Small intestine (tissue), 7 donors: ENCODE results near the gene JSRP1. TPM values are rescaled to one million over a fixed set of nuclear protein-coding genes. Genes with fewer than 3 reads are reported as not detected.
"Not testable (repeated sequence)": the region's sequence is repeated elsewhere in the genome, so short reads cannot be mapped to it uniquely, and the experiment has no call there.

ENCODE experiments used
- DNase-seq, 2 donors: peaks; one replicate each; pipeline versions ENCODE4 v3.0.0 to v3.0.0-alpha.2; 2013
- FAIRE-seq: peaks from 2 replicates; lab custom pipeline; 2012; peaks lifted over from hg19 to GRCh38; lab: Jason Lieb, UNC
- H3K27ac ChIP-seq, 3 donors: one replicate each; pipeline ENCODE4 v1.5.1; 2013; ENCODE audit warnings: low read length in 2 of 3, mild to moderate bottlenecking in 2 of 3, control low read depth in 1 of 3, inconsistent platforms in 1 of 3, low read depth in 1 of 3, moderate library complexity in 1 of 3
- H3K27me3 ChIP-seq, 3 donors: one replicate each; pipeline ENCODE4 v1.6.1; 2013; ENCODE audit warnings: low read length in 3 of 3, inconsistent platforms in 1 of 3; ENCODE audit not compliant: control insufficient read depth in 3 of 3, insufficient read depth in 3 of 3
- H3K36me3 ChIP-seq, 3 donors: one replicate each; pipeline ENCODE4 v1.6.1; 2013; ENCODE audit warnings: low read length in 3 of 3, inconsistent platforms in 1 of 3, low read depth in 1 of 3, mild to moderate bottlenecking in 1 of 3, moderate library complexity in 1 of 3; ENCODE audit not compliant: control insufficient read depth in 3 of 3, insufficient read depth in 2 of 3
- H3K4me1 ChIP-seq, 3 donors: one replicate each; pipeline ENCODE4 v1.6.1; 2013; ENCODE audit warnings: low read length in 2 of 3, inconsistent platforms in 1 of 3, low read depth in 1 of 3, mild to moderate bottlenecking in 1 of 3, moderate library complexity in 1 of 3; ENCODE audit not compliant: control insufficient read depth in 3 of 3, insufficient read depth in 2 of 3
- H3K4me3 ChIP-seq, 3 donors: one replicate each; pipeline ENCODE4 v1.5.1; 2013; ENCODE audit warnings: low read length in 3 of 3, control low read depth in 1 of 3, inconsistent platforms in 1 of 3, low read depth in 1 of 3, mild to moderate bottlenecking in 1 of 3, moderate library complexity in 1 of 3
- H3K9me3 ChIP-seq, 2 donors: one replicate each; pipeline ENCODE4 v1.6.1; 2013; ENCODE audit warnings: low read depth in 1 of 2, low read length in 1 of 2; ENCODE audit not compliant: control insufficient read depth in 2 of 2, insufficient read depth in 1 of 2
- WGBS, 3 donors: extraction: QIAGEN DNeasy Blood & Tissue Kit; methylation state at CpG; one replicate each; pipeline ENCODE4 v1.1.7; 2013; 5-methylcytosine and 5-hydroxymethylcytosine counted together
- polyA plus RNA-seq, 4 donors: library from polyadenylated mRNA; stranded (reverse) in 3 of 4; unstranded in 1 of 4; fragments of 200-250 nt in 3 of 4; fragments of 120-200 nt in 1 of 4; gene quantifications; one replicate each; pipeline versions ENCODE4 v1.2.1 to v1.2.3, GENCODE V29; 2013
- donor health status: healthy with polysubstance abuse.
- donor health status: control.
- donor health status: control.
- donor health status: Bipolar disorder and iron deficiency.
- donor health status: healthy.

Gene JSRP1
- polyA plus RNA-seq, 4 donors, result 0.69 to 2.4 (median 1.6) TPM

GRCh38 chr19:2286402-2287140 lies 30.4 kb upstream of the JSRP1 start:
- Histone ChIP-seq H3K9me3 (no peaks in the 10 kb centered on the region), H3K27ac (no peak overlapping the region), H3K4me3 (no peak overlapping the region), H3K27me3 (peaks cover 10 to 75% (median 18%) of the 10 kb centered on the region in 3 donors), H3K36me3 (no peaks in the 10 kb centered on the region), H3K4me1 (peaks cover 0 to 9% (median 3%) of the 10 kb centered on the region in 3 donors)
- FAIRE-seq (no peak), DNase-seq (no peak)
- 80 to 84% (median 83%) methylated on average over 20 of the region's 20 CpGs for WGBS, 3 donors

- WGBS, 3 donors, result 88 to 93% (median 91%) methylated on average over 8 of the region's 8 CpGs
- no peak for FAIRE-seq
These were observed 27.8 kb upstream of the JSRP1 start for GRCh38 chr19:2283835-2284507.

GRCh38 chr19:2282862-2283237 lies 26.6 kb upstream of the JSRP1 start:
- FAIRE-seq (no peak), DNase-seq (no peak)
- Histone ChIP-seq H3K4me3 (no peak overlapping the region), H3K9me3 (no peaks in the 10 kb centered on the region), H3K27ac (no peak overlapping the region), H3K4me1 (peaks cover 0 to 16% (median 0%) of the 10 kb centered on the region in 3 donors), H3K36me3 (no peaks in the 10 kb centered on the region), H3K27me3 (peaks cover 0 to 49% (median 0%) of the 10 kb centered on the region in 3 donors)
- 50 to 68% (median 67%) methylated on average over 11 of the region's 11 CpGs for WGBS, 3 donors

More at GRCh38 chr19:2283835-2284507, 27.8 kb upstream of the JSRP1 start:
- H3K9me3 ChIP-seq, result no peaks in the 10 kb centered on the region
- no peak overlapping the region for H3K27ac ChIP-seq
- peaks cover 0 to 9% (median 0%) of the 10 kb centered on the region in 3 donors for H3K4me1 ChIP-seq
- H3K4me3 ChIP-seq, result no peak overlapping the region
- DNase-seq, result no peak
- no peaks in the 10 kb centered on the region for H3K36me3 ChIP-seq
- H3K27me3 ChIP-seq, result peaks cover 0 to 60% (median 4%) of the 10 kb centered on the region in 3 donors

GRCh38 chr19:2282062-2282861 lies 26.0 kb upstream of the JSRP1 start, which contains the start of gene PEAK3:
Gene PEAK3 (minus strand): TSS chr19:2282175. CDS start chr19:2280931, 1,244 bp downstream.
- no peaks in the 10 kb centered on the region for H3K36me3 ChIP-seq
- H3K4me3 ChIP-seq, result peak within 1 kb of the TSS in 2 of 3 donors; percentile 10 to 27
- no peak for FAIRE-seq
- peak within 1 kb of the TSS in 2 of 3 donors; percentile 28 to 58 for H3K27ac ChIP-seq
- WGBS, 3 donors, result 8 to 12% (median 11%) methylated on average over 37 to 41 of the region's 41 CpGs
- peaks cover 0 to 43% (median 0%) of the 10 kb centered on the region in 3 donors for H3K27me3 ChIP-seq
- peaks cover 0 to 16% (median 0%) of the 10 kb centered on the region in 3 donors for H3K4me1 ChIP-seq
- DNase-seq, result peak; percentile 49 to 55
- no peaks in the 10 kb centered on the region for H3K9me3 ChIP-seq

GRCh38 chr19:2281265-2282061 lies 25.2 kb upstream of the JSRP1 start:
- FAIRE-seq, DNase-seq, H3K9me3 ChIP-seq, H3K36me3 ChIP-seq: not testable (repeated sequence)
- Histone ChIP-seq H3K27me3 (peaks cover 0 to 36% (median 0%) of the 10 kb centered on the region in 3 donors), H3K27ac (peak overlapping the region in 2 of 3 donors; percentile 28 to 58), H3K4me1 (peaks cover 0 to 16% (median 0%) of the 10 kb centered on the region in 3 donors), H3K4me3 (peak overlapping the region in 2 of 3 donors; percentile 10 to 27)
- WGBS, 3 donors, result 17 to 28% (median 21%) methylated on average over 13 to 16 of the region's 16 CpGs

GRCh38 chr19:2280633-2281264 lies 24.5 kb upstream of the JSRP1 start:
- Histone ChIP-seq H3K4me1 (peaks cover 0 to 16% (median 0%) of the 10 kb centered on the region in 3 donors), H3K9me3 (no peaks in the 10 kb centered on the region), H3K27me3 (peaks cover 0 to 29% (median 0%) of the 10 kb centered on the region in 3 donors), H3K27ac (no peak overlapping the region), H3K4me3 (no peak overlapping the region), H3K36me3 (peaks cover 0 to 8% (median 0%) of the 10 kb centered on the region in 3 donors)
- FAIRE-seq, result no peak
- DNase-seq, result no peak
- WGBS, 3 donors, result 35 to 66% (median 50%) methylated on average over 25 to 26 of the region's 26 CpGs

- Histone ChIP-seq H3K4me3 (no peak overlapping the region), H3K9me3 (no peaks in the 10 kb centered on the region), H3K4me1 (peaks cover 0 to 22% (median 2%) of the 10 kb centered on the region in 3 donors), H3K27ac (no peak overlapping the region), H3K27me3 (peaks cover 0 to 25% (median 0%) of the 10 kb centered on the region in 3 donors), H3K36me3 (peaks cover 0 to 24% (median 0%) of the 10 kb centered on the region in 3 donors)
- no peak for FAIRE-seq
- 25 to 67% (median 45%) methylated on average over 28 to 33 of the region's 33 CpGs for WGBS, 3 donors
- peak; percentile 49 to 87 for DNase-seq
These were observed 22.4 kb upstream of the JSRP1 start for GRCh38 chr19:2278459-2279158.
